H54 (cell line): ENCODE data around the gene CACNA1C.
"Not testable (repeated sequence)": the region's sequence is repeated elsewhere in the genome, so short reads cannot be mapped to it uniquely, and the experiment has no call there.

ENCODE experiments used
- DNase-seq: peaks from one replicate; pipeline ENCODE4 v3.0.0; 2011; ENCODE audit warnings: low spot score, mixed read lengths; ENCODE audit not compliant: insufficient read length
- FAIRE-seq: peaks from 3 replicates; lab custom pipeline; 2011; peaks lifted over from hg19 to GRCh38; lab: Jason Lieb, UNC
- POLR2A ChIP-seq: IDR thresholded peaks from 2 replicates; pipeline ENCODE4 v1.6.1; 2011; ENCODE audit warnings: low read depth, mild to moderate bottlenecking, low read length

CACNA1C gene

DNA sequence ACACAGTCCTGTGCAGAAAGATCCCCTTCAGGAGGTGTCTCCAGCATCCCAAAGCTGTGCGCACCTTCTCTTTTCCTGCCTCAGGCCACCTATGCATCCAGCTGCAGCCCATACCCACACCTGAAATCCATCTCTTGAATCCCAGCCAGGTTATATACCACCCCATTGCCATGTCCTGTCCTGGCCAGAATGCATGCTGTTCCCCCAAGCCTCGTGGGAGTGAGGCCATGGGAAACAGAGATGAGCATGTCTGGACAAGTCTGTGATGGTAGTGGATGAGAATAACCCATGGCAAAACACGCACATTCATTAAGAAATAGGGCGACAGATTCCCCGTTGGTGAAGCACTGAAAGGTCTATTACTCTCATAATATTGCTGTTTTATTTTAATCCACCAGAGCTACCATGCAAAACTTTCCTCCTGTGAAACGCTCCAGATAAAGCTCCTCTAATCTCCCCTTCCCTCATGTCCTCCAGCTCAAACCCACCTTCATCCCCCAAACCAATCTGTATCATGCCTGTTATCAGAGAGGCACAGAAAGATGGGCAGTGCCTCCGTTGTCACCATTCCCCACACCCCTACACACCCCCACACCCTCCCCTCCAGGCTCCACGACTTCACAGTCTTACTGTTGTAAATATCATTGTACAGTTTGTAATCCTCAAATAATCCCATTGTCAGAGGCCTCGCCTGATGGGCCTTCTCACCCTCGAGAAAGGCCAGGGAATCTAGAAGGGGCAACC, 644.4 kb downstream of the CACNA1C start:
- TF ChIP-seq POLR2A, result no peak
- DNase-seq (no peak), FAIRE-seq (no peak)

DNA sequence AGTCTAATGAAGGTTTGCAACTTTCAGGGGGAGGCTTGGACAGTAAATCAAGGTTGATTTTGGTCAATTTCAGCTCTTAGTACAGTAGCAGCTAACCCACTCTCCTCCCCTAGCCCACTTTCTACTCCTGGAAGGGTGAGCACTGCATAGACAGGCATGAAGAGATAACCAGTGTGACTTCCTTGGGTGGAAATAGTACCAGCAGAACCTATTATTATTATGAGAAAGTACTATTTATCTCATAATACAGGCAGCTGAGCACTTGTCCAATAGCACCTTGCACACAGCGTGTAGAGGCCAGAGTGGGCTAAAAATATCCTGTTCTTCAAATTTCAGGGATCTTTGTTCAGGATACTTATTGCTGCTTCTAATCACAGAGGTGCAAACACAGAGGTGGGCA, 645.8 kb downstream of the CACNA1C start:
- TF ChIP-seq POLR2A, result no peak
- FAIRE-seq, result no peak
- no peak for DNase-seq

DNA sequence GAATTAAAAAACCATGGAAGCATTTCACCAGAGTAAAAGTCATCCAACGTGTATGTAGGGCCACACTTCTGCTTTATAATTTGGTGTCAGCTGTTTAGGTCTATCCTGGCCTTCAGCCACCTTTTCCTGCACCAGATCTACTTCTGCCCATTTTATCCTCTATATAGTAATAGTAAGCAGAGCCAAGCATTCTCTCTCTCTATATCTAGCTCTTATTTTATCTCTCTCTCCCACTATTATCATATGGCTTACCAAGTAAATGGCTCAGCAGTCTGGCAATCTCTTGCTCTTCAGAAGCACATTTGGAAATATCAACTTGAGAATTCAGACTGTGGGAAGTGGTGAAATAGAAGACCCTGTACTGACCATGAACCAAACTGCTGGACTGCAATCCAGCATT, 657.9 kb downstream of the CACNA1C start:
- no peak for TF ChIP-seq POLR2A
- FAIRE-seq (no peak), DNase-seq (no peak)

- FAIRE-seq, result no peak
- no peak for TF ChIP-seq POLR2A
- no peak for DNase-seq
Observed at GRCh38 chr12:2719392-2719791, 666.6 kb downstream of the CACNA1C start.

DNA sequence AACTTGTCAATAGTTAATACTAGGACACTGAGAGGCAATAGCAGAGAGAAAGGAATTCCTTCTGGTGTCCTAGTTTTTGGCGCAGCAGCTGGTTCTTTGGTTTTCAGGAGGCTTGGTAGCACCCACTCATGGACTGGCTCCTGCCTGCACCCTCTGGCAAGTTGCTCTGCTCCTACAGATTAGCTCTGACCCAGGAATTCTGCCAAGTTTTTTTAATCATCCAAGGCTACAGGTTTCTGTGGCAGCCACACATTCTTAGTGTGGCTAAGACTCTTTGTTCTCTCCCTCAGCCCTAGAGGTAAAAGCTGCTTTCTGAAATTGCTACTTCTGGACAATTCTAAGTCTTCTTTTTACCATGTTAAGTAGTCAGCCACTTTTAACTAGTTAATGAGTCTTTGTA, 670.0 kb downstream of the CACNA1C start:
- no peak for TF ChIP-seq POLR2A
- DNase-seq (no peak), FAIRE-seq (no peak)

DNA sequence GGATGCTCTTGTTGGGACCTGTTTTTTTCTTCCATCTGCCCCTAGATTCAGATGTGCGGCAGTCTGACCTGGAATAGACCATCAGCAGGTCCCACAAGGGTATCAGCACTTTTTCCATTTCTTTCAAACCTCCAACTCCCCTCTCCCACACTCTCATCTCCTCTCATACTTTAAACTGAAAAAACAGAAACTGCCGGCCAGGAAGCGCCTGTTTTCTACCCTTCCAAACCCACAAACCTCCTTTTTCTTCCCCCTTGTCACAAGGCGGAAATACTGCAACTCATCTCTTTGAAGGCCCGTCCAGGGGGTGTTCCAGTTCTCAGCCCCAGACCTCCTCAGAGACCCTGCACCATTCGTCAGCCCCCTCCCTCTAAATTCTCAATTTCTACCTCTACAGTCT, 679.5 kb downstream of the CACNA1C start:
- DNase-seq (no peak), FAIRE-seq (no peak)
- TF ChIP-seq POLR2A, result no peak

- TF ChIP-seq POLR2A, result no peak
- DNase-seq, result no peak
- no peak for FAIRE-seq
Observed at GRCh38 chr12:2733493-2734355, 680.9 kb downstream of the CACNA1C start.

DNA sequence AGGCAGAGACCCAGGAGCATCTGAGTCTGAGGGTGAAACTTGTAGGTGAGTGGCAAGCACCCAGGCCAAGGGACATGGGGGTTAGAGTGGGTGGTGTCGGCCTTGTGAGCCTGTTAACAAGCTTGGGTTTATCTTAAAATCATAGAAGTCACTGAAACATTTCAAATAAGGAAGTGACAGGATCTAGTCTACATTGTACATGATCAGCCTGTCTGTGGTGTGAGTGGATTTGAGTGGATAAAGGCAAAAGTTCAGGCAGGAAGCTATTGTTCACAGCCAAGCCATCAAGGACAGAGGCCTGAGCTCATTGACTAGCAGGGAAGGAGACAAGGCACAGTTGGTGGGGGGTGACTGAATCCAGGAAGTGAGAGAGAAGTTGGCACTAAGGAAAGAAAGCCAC, 682.6 kb downstream of the CACNA1C start:
- FAIRE-seq (no peak), DNase-seq (no peak)
- TF ChIP-seq POLR2A, result no peak

- FAIRE-seq (no peak), DNase-seq (no peak)
- TF ChIP-seq POLR2A, result no peak
Observed at GRCh38 chr12:2737656-2738241, 685.0 kb downstream of the CACNA1C start.

DNA sequence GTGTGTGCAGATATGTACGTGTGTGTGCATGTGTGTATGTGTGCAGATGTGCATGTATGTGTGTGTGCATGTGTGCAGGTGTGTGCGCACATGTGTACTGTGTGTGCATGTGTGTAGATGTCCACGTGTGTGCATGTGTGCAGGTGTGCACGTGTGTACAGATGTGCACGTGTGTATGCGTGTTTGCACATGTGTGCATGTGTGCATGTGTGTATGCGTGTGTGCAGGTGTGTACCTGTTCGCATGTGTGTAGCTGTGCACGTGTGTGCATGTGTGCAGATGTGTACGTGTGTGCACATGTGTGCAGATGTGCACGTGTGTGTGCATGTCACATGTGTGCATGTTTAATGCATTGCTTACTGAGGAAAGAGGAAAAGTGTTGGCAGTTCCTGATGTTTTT, 686.3 kb downstream of the CACNA1C start:
- no peak for TF ChIP-seq POLR2A
- FAIRE-seq (no peak), DNase-seq (no peak)

DNA sequence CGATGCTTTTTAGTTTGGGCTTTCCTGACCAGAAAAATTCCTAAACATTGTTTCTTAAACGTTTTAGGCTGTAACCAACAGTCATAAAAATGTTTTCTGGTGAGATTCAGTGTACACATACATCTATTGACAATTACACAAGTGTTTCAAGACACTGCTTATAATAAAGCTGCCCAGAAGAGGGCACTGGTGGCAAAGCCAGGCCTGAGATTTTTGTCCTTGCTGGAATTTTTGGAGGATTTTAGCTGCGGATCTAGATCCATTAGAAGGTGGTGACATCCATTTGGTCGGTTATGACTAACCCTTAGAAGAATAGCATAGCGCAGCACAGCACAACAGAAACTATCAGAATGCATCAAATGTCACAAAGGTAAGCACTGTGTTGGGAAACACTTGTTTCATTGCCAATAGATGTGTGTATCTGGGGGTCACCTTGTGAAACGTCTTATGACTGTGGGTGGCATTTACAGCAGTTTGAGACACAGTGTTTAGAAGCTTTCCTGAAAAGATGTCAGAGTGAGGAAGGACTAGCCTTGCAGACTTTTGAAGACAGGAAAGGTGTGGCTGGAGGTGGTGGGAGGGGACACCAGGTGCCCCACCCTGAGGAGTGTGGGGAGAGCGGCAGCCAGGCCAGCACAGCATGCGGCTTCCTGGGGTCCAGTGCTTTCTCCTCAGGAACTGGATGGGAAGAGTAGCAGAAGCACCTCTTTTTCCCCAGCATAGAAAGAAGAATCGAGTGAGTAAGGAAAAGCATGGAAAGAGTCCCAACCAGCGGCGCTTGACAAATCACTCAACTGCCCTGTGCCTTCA, 687.2 kb downstream of the CACNA1C start:
- DNase-seq (no peak), FAIRE-seq (no peak)
- no peak for TF ChIP-seq POLR2A

- FAIRE-seq, DNase-seq: not testable (repeated sequence)
Observed at GRCh38 chr12:2742037-2742436, 689.2 kb downstream of the CACNA1C start.

- no peak for DNase-seq
- no peak for FAIRE-seq
Observed at GRCh38 chr12:2743478-2743877, 690.7 kb downstream of the CACNA1C start.

More at GRCh38 chr12:2743478-2743877, 690.7 kb downstream of the CACNA1C start:
- TF ChIP-seq POLR2A, result no peak
